ENCODE measurements around the gene CLDN7.
A peak's percentile ranks its signal among the peaks of the same experiment; 100 is the strongest.

CLDN7 gene

DNA sequence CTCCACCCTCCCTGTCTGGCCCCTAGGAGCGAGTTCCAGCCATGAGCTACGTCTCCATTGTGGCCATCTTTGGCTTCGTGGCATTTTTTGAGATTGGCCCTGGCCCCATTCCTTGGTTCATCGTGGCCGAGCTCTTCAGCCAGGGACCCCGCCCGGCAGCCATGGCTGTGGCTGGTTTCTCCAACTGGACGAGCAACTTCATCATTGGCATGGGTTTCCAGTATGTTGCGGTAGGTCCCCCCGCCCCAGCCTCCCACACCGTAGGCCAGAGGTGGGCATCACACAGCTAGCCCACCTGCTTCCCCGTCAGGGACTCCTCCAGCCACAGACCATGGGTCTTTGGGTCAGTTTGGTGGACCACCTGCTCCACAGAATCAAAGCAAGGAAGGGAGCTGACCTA lies 23.4 kb upstream of the CLDN7 start:
- DNase-seq, result no peak

DNA sequence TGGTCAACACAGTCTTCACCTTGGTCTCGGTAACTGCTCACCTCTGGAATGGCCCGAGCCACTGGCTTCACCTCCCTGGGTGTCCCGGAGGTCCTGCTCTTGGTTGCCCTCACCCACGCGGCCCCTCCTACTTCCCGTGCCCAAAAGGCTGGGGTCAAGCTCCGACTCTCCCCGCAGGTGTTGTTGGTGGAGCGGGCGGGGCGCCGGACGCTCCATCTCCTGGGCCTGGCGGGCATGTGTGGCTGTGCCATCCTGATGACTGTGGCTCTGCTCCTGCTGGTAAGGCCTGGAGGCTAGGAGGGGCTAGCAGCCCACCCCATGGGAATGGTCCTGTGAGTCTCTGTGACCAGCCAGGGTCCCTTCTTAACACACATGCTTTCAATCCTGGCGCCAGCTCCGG lies 22.6 kb upstream of the CLDN7 start:
- no peak for DNase-seq

GRCh38 chr17:7283471-7284216 lies 21.4 kb upstream of the CLDN7 start:
- DNase-seq, result no peak

- no peak for DNase-seq
Observed at GRCh38 chr17:7282752-7283321, 20.6 kb upstream of the CLDN7 start.

DNA sequence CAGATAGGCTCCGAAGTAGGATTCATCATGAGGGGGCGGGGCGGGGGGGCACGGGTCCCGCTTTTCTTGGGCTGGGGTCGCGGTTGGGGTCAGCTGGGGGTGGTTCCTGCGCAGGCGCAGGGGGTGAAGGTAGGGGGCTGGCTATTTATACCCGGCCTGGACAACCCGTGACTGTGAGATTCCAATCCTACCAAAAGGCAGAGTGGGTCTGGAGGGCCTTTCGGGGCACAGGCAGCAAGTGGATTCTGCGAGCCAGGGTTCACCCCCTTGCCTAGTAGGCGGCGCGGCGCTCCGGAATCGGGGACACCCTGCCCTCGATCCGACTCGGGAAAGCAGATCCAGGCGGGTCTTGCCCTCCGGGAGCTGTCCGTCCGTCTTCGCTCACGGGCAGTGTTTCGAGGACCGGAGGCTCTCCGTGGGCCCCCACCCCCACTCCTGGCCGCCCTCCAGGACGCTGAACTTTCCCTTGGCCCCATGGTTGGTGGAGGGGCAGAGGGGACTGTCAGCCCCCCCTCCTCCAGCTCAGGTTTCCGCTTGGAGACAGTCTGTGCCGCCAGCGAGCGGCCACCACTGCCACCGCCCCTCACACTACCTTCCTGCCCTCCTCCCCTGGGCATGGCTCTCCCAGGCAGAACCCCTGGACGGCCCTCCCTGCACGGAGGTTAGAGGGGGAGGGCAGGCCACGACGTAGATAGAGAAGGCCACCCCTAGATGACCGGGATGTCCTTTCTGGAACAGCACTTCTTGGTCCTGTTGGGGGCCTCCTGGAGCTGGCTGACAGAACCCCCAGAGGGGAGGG lies 19.9 kb upstream of the CLDN7 start:
- DNase-seq, result no peak

DNA sequence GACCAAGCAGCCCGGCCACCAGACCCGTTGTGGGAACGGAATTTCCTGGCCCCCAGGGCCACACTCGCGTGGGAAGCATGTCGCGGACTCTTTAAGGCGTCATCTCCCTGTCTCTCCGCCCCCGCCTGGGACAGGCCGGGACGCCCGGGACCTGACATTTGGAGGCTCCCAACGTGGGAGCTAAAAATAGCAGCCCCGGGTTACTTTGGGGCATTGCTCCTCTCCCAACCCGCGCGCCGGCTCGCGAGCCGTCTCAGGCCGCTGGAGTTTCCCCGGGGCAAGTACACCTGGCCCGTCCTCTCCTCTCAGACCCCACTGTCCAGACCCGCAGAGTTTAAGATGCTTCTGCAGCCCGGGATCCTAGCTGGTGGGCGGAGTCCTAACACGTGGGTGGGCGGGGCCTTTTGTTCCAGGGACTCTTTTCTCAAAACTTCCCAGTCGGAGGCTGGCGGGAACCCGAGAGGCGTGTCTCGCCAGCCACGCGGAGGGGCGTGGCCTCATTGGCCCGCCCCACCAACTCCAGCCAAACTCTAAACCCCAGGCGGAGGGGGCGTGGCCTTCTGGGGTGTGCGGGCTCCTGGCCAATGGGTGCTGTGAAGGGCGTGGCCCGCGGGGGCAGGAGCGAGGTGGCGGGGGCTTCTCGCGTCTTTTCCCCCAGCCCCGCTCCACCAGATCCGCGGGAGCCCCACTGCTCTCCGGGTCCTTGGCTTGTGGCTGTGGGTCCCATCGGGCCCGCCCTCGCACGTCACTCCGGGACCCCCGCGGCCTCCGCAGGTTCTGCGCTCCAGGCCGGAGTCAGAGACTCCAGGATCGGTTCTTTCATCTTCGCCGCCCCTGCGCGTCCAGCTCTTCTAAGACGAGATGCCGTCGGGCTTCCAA lies 19.0 kb upstream of the CLDN7 start, which contains the start of gene SLC2A4:
Gene SLC2A4 (plus strand): TSS at position 645 of the 879 bp plus-strand sequence. CDS start 217 bp downstream, at position 862.
- DNase-seq, result peak; percentile 65

GRCh38 chr17:7280519-7281073 lies 18.3 kb upstream of the CLDN7 start:
- DNase-seq, result peak; percentile 81

DNA sequence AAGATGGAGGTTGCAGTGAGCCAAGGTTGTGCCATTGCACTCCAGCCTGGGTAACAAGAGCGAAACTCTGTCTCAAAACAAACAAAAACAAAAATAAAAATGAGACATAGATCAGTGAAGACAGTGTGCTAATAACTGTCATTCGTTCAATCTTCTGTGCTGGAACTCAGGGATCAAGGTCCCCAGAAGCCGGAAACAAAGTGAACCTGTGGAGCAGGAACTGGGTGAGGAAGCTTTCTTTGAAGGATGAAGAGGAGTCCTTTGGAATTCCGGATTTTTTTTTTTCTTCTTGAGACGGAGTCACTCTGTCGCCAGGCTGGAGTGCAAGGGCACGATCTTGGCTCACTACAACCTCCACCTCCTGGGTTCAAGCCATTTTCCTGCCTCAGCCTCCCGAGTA lies 17.2 kb upstream of the CLDN7 start:
- DNase-seq, result no peak

DNA sequence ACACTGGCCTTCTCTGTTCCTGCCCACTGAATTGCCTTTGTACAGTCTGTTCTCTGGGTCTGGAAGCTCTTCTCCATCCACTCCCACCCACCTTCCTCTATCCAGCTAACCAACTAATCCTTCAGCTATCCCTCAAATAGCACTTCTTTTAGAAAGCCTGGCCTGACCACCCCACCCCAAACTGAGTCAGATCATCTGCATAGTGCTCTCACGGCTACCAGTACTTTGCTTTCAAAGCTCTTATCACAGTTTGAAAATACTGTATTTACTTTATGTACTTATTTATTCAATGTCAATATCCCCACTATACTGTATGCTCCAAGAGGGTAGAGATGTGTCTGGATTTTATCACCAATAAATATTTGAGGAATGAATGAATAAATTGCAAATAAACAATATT lies 4.5 kb upstream of the CLDN7 start:
- no peak for DNase-seq

GRCh38 chr17:7263801-7264078 lies 1.5 kb upstream of the CLDN7 start:
- DNase-seq, result no peak

GRCh38 chr17:7262935-7263800 lies 890 bp upstream of the CLDN7 start:
- DNase-seq, result no peak

DNA sequence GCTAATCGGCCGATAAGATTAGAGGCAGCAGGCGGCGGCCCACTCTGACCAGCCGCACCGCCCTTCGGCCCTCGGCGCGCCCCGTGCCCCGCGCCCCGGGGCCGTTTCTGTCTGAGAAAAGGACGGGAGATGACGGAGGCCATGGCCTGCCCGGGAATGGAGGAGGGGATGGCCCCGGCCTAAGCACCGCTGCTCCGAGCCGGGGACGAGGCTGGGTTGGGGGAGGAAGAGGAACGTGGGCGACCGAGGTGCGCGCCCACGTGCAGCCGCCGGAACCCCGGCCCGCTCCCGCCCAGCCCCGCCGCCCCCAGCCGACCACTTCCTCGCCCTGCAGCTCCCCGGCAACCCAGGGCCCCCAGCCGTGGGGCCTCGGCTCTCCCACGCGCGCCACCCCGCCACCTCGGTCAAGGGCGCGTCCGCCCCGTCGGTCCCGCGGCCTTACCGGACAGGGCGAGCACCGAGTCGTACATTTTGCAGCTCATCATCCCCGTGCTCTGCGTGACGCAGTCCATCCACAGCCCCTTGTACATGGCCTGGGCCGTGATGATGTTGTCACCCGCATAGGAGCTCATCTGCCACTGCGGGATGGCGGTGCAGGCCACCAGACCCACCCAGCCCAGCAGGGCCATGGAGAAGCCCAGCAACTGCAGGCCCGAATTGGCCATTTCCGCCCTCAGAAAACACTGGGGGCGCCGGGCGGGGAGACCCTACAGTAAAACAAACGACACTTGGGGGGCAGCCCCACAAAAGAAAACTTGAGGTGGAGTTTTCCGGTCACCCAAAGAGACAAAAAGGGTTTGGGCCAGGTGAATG lies 693 bp downstream of the CLDN7 start:
- peak; percentile 17 for DNase-seq

GRCh38 chr17:7260651-7261378 lies 1.5 kb downstream of the CLDN7 start:
- peak; percentile 23 for DNase-seq

GRCh38 chr17:7260151-7260550 lies 2.1 kb downstream of the CLDN7 start:
- no peak for DNase-seq

GRCh38 chr17:7259555-7259889 lies 2.8 kb downstream of the CLDN7 start:
- no peak for DNase-seq

DNA sequence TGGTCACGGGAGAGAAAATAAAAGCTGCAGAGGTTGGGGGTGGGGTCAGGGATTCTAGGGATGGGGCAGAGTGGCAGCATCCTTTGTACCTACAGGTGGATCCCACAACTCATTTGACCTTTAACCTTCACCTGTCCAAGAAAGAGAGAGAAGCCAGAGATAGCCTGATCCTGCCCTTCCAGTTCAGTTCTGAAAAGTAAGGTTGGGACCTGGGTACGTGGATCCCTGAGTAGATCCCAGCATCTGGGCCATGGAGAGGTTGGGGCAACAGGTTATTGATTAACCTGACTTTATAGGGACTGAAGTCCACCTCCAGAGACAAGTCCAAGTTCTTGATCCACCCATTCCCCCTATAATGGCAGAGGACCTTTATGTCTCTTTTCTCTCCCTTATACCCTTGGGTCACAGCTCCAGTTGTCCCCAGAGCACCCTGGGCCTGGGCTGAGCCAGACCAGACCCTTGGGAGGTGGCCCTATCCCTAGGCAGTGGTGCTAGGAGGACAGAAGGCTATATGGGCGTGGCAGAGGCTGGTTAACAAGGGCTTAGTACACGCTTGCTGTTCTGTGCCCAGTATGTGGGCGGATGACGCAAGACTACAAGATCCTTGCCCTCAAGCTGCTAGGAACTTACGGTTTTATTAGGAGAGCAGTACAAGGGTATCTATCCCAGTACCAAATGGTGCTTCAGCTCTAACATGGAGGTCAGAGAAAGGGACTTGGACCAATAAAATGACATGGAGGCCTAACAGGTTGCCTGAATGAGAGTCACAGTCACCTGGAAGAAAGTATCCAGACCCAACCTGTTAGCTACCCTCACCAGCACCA lies 3.3 kb downstream of the CLDN7 start:
- no peak for DNase-seq

GRCh38 chr17:7256766-7257456 lies 5.4 kb downstream of the CLDN7 start:
- no peak for DNase-seq

GRCh38 chr17:7254511-7254910 lies 7.8 kb downstream of the CLDN7 start:
- DNase-seq, result no peak

GRCh38 chr17:7253082-7253481 lies 9.2 kb downstream of the CLDN7 start:
- no peak for DNase-seq

All from central memory CD4-positive, alpha-beta T cell (primary cell).